Skeletal muscle tissue (tissue), 4 donors: Measurements from ENCODE around the gene MEN1. TPM values are rescaled to one million over a fixed set of nuclear protein-coding genes. Genes with fewer than 3 reads are reported as not detected.

Experiments
- H3K27ac ChIP-seq: one replicate; pipeline ENCODE4 v1.7.0; 2013; ENCODE audit warnings: mild to moderate bottlenecking, low read depth, low read length, inconsistent platforms
- H3K27me3 ChIP-seq, 3 donors: one replicate each; pipeline ENCODE4 v1.7.0; 2013; ENCODE audit warnings: low read length in 3 of 3; ENCODE audit not compliant: control insufficient read depth in 3 of 3, insufficient read depth in 3 of 3
- H3K36me3 ChIP-seq, 3 donors: one replicate each; pipeline ENCODE4 v1.7.0; 2013; ENCODE audit warnings: low read length in 3 of 3; ENCODE audit not compliant: control insufficient read depth in 3 of 3, insufficient read depth in 3 of 3
- H3K4me1 ChIP-seq, 3 donors: one replicate each; pipeline ENCODE4 v1.7.0; 2013; ENCODE audit warnings: low read length in 3 of 3, mild to moderate bottlenecking in 3 of 3; ENCODE audit not compliant: control insufficient read depth in 3 of 3, insufficient read depth in 3 of 3
- H3K4me3 ChIP-seq, 3 donors: one replicate each; pipeline ENCODE4 v1.7.0; 2013; ENCODE audit warnings: low read length in 3 of 3
- H3K9ac ChIP-seq, 3 donors: one replicate each; pipeline ENCODE4 v1.7.0; 2013; ENCODE audit warnings: low read length in 3 of 3, mild to moderate bottlenecking in 3 of 3, moderate library complexity in 2 of 3, low read depth in 1 of 3
- H3K9me3 ChIP-seq, 3 donors: one replicate each; pipeline ENCODE4 v1.7.0; 2013; ENCODE audit warnings: low read length in 3 of 3; ENCODE audit not compliant: control insufficient read depth in 3 of 3
- total RNA-seq: library from RNA; depleted of rRNA; stranded (reverse); fragments of >200 nt; gene quantifications from one replicate; pipeline ENCODE4 v1.2.3, GENCODE V29; 2014
- donor health status: Osteomylitis.

Gene MEN1
- total RNA-seq, 1 donor from 2014 or later = 7.3 TPM

- Histone ChIP-seq H3K36me3 (peaks cover 0 to 5% (median under 1%) of the 10 kb centered on the region in 3 donors), H3K4me1 (peaks cover 0 to 3% (median 0%) of the 10 kb centered on the region in 3 donors), H3K4me3 (no peak overlapping the region), H3K9ac (no peak overlapping the region), H3K27me3 (no peaks in the 10 kb centered on the region), H3K9me3 (no peaks in the 10 kb centered on the region), H3K27ac (no peak overlapping the region)
Measured at GRCh38 chr11:64784813-64785581, 25.4 kb downstream of the MEN1 start.

GRCh38 chr11:64778473-64779298 lies 31.7 kb downstream of the MEN1 start, which contains the start of gene SF1:
Gene SF1, minus strand, starts transcription at chr11:64778542. Its CDS starts 150 bp downstream, at chr11:64778392.
- peak within 1 kb of the TSS; percentile 92 to 95 (median 94) for H3K9ac ChIP-seq
- H3K4me3 ChIP-seq = peak within 1 kb of the TSS; percentile 85 to 97 (median 89)
- H3K4me1 ChIP-seq = peaks cover 33 to 43% (median 35%) of the 10 kb centered on the region in 3 donors
- H3K9me3 ChIP-seq = no peaks in the 10 kb centered on the region
- no peaks in the 10 kb centered on the region for H3K27me3 ChIP-seq
- peaks cover 13 to 34% (median 30%) of the 10 kb centered on the region in 3 donors for H3K36me3 ChIP-seq
- H3K27ac ChIP-seq = peak within 1 kb of the TSS; percentile 98

- H3K9ac ChIP-seq = peak overlapping the region; percentile 88 to 95 (median 94)
- no peaks in the 10 kb centered on the region for H3K27me3 ChIP-seq
- H3K4me1 ChIP-seq = peaks cover 38 to 48% (median 40%) of the 10 kb centered on the region in 3 donors
- H3K4me3 ChIP-seq = peak overlapping the region; percentile 63 to 75 (median 74)
- peaks cover 17 to 39% (median 35%) of the 10 kb centered on the region in 3 donors for H3K36me3 ChIP-seq
- H3K27ac ChIP-seq = peak overlapping the region; percentile 98
- H3K9me3 ChIP-seq = no peaks in the 10 kb centered on the region
Measured at GRCh38 chr11:64778223-64778472, 32.2 kb downstream of the MEN1 start.

- Histone ChIP-seq H3K4me3 (peak overlapping the region; percentile 85 to 97 (median 89)), H3K9me3 (no peaks in the 10 kb centered on the region), H3K27ac (peak overlapping the region; percentile 98), H3K36me3 (peaks cover 22 to 44% (median 40%) of the 10 kb centered on the region in 3 donors), H3K4me1 (peaks cover 43 to 53% (median 45%) of the 10 kb centered on the region in 3 donors), H3K27me3 (no peaks in the 10 kb centered on the region), H3K9ac (peak overlapping the region; percentile 92 to 95 (median 94))
Measured at GRCh38 chr11:64777449-64778222, 32.7 kb downstream of the MEN1 start.

- Histone ChIP-seq H3K4me3 (peak overlapping the region; percentile 85 to 97 (median 89)), H3K9me3 (no peaks in the 10 kb centered on the region), H3K36me3 (peaks cover 26 to 51% (median 48%) of the 10 kb centered on the region in 3 donors), H3K27ac (peak overlapping the region; percentile 10), H3K27me3 (no peaks in the 10 kb centered on the region), H3K9ac (peak overlapping the region; percentile 77 to 92 (median 88)), H3K4me1 (peaks cover 49 to 60% (median 51%) of the 10 kb centered on the region in 3 donors)
Measured at GRCh38 chr11:64776875-64777274, 33.5 kb downstream of the MEN1 start.

- Histone ChIP-seq H3K4me1 (peaks cover 54 to 63% (median 55%) of the 10 kb centered on the region in 3 donors), H3K36me3 (peaks cover 27 to 56% (median 52%) of the 10 kb centered on the region in 3 donors), H3K27me3 (no peaks in the 10 kb centered on the region), H3K4me3 (peak overlapping the region; percentile 85 to 97 (median 89)), H3K27ac (peak overlapping the region; percentile 10), H3K9me3 (no peaks in the 10 kb centered on the region), H3K9ac (peak overlapping the region in 2 of 3 donors; percentile 77 to 88)
Measured at GRCh38 chr11:64776425-64776824, 33.9 kb downstream of the MEN1 start.

- Histone ChIP-seq H3K27ac (no peak overlapping the region), H3K4me3 (peak overlapping the region in 1 of 3 donors; percentile 28), H3K27me3 (no peaks in the 10 kb centered on the region), H3K4me1 (peaks cover 51 to 60% (median 57%) of the 10 kb centered on the region in 3 donors), H3K36me3 (peaks cover 48 to 78% (median 75%) of the 10 kb centered on the region in 3 donors), H3K9ac (peak overlapping the region in 1 of 3 donors; percentile 1), H3K9me3 (no peaks in the 10 kb centered on the region)
Measured at GRCh38 chr11:64774144-64774543, 36.2 kb downstream of the MEN1 start.

GRCh38 chr11:64772303-64773018 lies 37.9 kb downstream of the MEN1 start:
- H3K36me3 ChIP-seq = peaks cover 65 to 95% (median 91%) of the 10 kb centered on the region in 3 donors
- peak overlapping the region in 2 of 3 donors; percentile 11 to 25 for H3K9ac ChIP-seq
- no peaks in the 10 kb centered on the region for H3K27me3 ChIP-seq
- no peaks in the 10 kb centered on the region for H3K9me3 ChIP-seq
- H3K4me3 ChIP-seq = no peak overlapping the region
- H3K27ac ChIP-seq = no peak overlapping the region
- peaks cover 59 to 70% (median 62%) of the 10 kb centered on the region in 3 donors for H3K4me1 ChIP-seq

- no peaks in the 10 kb centered on the region for H3K27me3 ChIP-seq
- H3K27ac ChIP-seq = no peak overlapping the region
- H3K4me1 ChIP-seq = peaks cover 61 to 70% (median 62%) of the 10 kb centered on the region in 3 donors
- peaks cover 69 to 96% (median 94%) of the 10 kb centered on the region in 3 donors for H3K36me3 ChIP-seq
- no peak overlapping the region for H3K4me3 ChIP-seq
- H3K9me3 ChIP-seq = no peaks in the 10 kb centered on the region
- peak overlapping the region in 1 of 3 donors; percentile 11 for H3K9ac ChIP-seq
Measured at GRCh38 chr11:64771861-64772260, 38.5 kb downstream of the MEN1 start.
